Activated CD4-positive, alpha-beta T cell treated with anti-CD3 and anti-CD28 coated beads, Interleukin-2, amount 50 U/mL, for 16 hours (primary cell): Measurements from ENCODE around the gene GRHPR.
A peak's percentile ranks its signal among the peaks of the same experiment; 100 is the strongest.
"Not testable (repeated sequence)": the region's sequence is repeated elsewhere in the genome, so short reads cannot be mapped to it uniquely, and the experiment has no call there.

ENCODE experiments used
- DNase-seq: peaks from one replicate; pipeline ENCODE4 v3.0.0-alpha.2; 2020

Gene GRHPR

DNA sequence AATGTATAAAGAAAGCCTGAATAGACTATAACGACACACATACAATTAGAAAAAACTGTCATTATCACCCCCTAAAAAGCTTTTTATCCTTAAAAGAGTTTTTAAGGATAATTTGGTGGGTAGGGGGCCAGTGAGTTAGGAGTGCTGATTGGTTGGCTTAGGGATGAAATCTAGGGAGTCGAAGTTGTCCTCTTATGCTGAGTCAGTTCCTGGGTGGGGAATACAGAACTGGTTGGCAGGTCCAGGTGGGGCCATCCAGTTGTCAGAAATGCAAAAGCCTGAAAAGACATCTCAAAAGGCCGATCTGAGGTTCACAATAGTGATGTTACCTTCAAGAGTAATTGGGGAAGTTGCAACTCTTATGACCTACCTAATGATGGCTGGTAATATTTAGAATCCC, 29.1 kb downstream of the GRHPR start:
- no peak for DNase-seq

DNA sequence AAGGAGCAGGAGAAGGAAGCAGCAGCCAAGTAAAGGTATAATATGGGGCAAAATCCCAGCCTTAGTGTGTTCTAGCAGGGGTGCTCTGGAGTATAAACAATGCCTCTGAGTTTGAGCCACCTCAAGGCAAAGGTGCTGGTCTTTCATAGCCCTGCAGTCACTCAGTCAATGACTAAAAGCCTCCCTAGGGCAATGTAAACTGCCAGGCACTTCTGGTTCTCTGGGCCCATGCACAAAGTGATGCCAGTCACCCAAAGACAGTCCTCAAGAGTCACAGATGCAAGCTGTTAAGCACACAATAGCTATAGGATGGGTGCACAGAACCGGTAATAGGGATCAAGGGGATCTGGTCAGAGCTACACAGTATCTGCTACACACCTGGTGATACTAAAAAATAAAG, 30.1 kb downstream of the GRHPR start:
- DNase-seq: no peak

DNA sequence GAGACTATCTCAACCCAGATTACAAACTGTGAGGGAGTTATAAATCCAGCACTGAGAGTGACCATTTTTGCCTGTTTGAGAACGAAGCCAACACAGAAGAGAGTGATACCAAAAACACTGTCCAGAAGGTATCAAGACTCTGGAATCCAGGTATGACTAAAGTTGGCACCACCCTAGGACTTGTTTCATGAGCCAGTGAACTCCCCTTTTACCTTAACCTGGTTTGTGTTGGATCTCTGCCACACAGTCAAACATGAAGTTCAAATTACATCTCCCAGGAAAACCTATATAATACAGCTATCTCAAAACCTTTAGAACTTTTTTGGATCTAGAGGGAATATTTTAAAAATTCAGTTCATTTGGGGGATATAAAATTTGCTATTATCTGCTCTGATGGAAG, 31.3 kb downstream of the GRHPR start:
- no peak for DNase-seq

DNA sequence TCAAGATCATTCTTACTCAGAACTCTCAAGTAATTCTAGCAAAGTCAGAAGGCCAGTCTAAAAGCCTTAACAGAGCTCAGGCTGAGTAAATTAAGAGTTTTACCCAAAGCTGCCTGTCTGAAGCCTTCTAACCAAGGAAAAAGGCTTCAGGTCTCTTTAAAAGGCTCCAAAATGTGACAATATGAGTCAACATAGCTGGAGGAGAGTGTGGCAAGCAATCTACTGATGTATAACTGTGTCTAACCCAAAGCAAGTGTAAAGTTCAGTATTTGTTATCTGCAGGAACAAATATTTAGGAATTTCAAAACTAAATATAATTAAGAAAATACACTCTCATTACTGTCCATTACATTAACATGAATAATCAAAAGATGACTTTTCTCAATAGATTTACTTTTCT, 31.7 kb downstream of the GRHPR start:
- no peak for DNase-seq

DNA sequence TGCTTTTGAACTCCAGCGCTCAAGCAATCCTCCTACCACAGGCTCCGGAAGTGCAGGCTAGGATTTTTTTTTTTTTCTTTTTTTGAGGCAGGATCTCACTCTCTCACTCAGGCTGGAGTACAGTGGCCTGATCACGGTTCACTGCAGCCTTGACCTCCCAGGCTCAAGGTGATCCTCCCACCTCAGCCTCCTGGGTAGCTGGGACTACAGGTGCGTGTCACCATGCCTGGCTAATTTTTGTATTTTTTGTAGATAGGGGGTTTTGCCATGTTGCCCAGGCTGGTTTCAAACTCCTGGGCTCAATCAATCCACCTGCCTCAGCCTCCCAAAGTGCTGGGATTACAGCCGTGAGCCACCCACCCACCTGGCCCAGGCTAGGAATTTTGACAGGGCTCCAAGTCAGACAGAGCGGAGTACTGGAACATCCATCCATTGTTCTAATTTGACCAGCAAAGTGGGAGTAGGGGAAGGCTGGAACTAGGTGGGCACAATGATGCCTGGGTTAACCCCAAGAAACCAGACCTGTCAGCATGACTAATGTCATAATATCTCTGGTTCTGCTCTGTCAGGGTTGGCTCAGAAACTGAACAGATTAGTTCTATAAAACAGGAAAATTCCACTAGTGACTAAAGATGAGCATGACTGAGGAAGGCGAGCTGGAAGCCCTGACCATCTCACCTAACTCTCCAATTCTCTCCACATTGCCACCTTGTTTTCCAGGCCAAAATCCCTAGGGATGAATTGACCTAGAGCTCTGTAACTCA, 33.6 kb downstream of the GRHPR start:
- no peak for DNase-seq

DNA sequence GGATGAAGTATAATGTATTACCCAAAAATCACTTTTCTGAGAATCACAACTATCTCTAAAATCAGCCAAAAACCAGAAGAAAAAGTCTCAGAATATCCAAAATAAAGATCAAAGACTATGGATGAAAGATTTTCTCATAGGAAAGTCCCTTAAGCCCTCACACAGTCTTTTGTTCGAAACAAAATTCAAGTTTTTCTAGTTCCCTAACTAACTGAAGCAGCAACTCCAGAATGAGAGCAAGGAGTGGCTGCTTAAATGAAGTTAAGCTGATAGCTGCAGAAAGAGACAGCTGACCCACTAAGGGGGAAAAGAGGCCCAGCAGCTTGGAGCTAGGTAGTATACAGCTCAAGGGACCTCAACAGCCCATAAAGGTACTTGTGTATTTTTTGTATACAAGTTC, 34.3 kb downstream of the GRHPR start:
- DNase-seq: no peak

DNA sequence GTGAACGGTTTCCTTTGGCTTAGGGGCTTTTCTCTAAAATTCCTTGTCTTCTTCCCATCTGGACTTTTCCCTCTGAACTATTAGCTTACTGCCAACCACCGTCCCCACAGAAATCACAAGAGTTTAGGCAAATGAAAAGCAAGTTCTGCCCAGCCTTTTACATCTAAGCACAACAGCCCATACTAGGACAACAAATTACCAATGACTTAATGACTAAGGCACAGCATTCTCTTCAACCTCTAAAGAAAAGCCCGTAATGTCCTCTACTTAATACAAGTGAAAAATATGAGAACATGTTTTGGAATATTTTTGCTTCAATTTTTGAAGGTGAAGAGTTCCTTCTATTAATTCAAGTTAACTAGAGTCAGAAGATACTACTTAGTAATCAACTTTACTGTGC, 41.5 kb downstream of the GRHPR start:
- DNase-seq: no peak

DNA sequence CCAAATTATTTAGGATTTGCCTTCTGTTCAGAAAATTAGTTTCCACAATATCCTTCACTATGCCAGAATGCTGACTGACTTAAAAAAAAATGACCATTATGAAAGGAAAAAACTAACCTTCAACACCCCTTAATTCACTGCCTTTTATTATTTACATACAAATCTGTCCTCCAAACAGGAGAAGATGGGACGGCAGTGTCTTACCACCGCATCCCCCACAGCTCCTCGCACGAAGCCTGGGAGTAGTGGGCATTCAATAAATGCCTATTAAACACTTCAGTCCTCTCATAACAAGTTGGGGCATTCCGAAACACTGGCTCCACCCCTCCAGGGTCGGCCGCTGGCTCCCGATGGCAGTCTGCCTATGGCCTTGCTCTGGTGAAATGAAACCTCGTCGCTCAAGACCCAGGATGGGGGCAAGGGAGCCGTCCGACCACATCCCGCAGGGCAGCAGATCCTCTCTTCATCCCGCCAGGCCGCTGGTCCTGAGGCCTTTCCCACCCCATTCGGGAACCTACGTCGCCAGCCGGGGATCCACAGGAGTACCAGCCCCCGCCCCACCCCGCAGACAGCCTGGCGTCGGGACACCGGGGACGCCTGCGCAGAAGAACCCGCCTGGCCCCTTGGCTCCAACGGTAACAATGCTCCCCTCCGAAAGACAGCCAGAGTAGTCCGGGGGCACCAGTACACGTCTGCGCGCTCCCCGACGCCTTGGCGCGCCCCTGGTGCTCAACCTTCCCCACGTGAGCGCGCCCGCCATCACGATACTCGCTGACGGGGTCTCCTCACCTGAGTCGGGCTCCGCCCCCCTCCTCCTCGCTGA, 42.1 kb downstream of the GRHPR start:
- DNase-seq: peak; percentile 56

DNA sequence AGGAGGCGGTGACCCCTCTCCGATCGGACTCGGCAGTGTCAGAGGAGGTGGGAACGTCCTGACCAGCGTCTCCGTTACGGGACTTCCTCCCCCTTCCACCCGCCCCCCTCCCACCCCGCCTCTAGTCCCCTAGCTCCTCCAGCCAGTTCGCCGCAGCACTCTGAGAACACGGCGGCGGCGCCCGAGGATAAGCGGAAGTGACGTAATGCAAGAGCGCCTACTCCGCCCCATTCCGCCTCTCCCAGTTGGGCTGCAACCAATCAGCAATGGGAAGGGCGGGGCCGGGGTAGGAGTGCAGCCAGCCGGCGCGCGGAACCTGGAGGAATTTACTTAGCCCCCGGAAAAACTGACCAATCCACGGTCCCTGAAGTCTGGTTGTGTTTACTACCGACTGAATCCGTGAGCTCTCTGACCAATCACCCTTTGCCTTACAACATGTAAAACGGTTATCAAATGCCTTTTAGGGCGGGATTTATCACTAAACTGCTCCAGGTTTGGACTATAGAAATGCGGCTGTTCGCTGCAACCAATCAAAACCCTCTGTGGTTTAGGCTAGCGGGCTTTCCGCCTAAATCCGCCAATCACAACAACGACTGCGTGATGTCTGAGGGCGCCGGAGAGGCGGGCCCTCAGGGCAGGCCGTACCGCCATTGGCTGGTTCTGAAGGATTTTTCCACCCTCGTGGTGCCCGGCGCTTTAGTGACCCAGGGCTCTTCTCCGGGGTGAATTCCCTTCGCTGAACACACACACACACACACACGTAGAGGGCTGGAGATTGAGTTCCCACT, 42.9 kb downstream of the GRHPR start, which contains the start of gene ZBTB5:
ZBTB5 (minus strand) TSS at position 202 of the 788 bp plus-strand sequence. CDS start 22,899 bp downstream, outside the sequence.
- peak; percentile 99 for DNase-seq

DNA sequence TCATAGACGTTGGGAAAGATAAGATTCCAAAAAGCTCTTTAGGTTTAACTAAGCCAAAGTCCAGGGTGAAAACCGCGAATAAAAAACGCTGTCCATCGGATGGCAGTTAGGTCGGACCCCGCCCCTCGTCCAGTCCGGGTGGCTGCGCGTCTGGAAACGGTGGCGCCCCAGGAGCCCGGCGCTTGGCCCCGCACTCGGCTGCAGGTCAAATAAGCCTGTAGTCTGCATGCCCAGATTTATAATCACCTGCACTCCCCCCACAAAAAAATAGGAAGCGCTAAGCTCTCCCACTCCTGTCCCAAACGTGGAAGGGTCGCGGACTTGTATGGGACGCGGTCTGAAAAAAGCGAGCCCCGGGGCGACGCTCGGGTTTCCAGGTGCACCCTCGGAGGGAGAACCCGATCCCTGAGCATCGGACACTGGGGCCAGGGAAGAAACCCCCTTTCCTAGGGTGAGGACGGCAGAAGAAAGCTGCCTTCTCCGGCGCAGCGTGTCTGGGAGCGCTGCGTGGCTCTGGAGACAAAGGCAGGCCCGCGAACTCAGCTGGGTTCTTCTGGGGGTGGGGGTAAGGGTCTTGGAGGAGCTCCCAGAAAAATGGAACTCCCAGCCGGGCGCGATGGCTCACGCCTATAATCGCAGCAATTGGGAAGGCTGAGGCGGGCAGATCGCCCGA, 43.7 kb downstream of the GRHPR start:
- no peak for DNase-seq

DNA sequence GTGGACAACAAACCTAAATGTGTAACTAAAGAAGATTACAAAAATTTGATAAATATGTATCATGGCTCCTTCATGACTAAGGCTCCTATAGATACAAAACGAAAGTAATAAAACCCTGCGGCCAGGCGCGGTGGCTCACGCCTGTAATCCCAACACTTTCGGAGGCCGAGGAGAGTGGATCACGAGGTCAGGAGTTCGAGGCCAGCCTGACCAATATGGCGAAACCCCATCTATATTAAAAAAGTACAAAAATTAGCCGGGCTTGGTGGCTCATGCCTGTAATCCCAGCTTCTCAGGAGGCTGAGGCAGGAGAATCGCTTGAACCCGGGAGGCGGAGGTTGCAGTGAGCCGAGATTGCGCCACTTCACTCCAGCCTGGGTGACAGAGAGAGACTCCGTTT, 45.0 kb downstream of the GRHPR start:
- DNase-seq: not testable (repeated sequence)

DNA sequence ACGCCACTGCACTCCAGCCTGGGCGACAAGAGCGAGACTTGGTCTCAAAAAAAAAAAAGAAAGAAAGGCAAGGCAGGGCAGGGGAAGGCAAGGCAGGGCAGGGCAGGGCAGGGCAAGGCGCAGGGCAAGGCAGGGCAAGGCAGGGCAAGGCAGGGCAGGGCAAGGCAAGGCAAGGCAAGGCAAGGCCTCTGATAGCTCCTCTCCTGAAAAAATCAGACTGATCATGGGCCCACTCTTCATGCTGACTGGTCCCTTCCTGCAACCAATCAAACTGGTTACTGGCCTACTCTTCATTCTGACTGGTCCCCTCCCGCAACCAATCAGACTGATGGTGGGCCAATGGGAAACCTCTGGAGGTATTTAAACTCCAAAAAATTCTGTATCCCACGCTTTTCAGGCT, 46.1 kb downstream of the GRHPR start:
- DNase-seq: no peak

DNA sequence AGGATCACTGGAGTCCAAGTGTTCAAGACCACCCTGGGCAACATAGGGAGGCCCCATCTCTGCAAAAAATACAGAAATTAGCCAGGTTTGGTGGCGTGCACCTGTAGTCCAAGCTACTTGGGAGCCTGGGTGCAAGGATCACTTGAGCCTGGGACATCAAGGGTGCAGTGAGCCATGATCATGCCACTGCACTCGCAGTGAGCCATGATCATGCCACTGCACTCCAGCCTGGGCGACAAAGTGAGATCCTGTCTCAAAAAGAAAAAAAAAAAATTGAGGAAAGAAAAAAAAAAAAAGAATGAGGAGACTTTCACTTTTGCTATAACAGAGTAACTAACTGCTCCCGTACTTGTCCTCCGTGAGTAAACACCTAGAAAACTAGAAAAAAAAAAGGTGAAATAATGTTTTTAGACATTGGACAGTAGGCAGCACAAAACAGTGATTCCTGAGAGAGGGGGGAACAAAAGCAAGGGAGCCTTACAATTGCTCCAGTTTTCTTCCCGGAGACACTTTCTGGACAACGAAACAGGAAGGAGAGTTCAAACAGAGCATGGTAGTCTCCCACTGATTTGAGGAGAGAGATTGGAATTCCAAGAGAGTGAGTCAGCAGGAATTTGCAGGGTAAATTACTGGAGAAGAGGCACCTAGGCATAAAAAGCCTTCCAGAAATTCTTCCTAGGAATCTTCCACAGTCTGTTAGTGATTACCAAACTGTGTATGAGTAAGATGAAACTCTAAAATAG, 49.6 kb downstream of the GRHPR start:
- DNase-seq: no peak

DNA sequence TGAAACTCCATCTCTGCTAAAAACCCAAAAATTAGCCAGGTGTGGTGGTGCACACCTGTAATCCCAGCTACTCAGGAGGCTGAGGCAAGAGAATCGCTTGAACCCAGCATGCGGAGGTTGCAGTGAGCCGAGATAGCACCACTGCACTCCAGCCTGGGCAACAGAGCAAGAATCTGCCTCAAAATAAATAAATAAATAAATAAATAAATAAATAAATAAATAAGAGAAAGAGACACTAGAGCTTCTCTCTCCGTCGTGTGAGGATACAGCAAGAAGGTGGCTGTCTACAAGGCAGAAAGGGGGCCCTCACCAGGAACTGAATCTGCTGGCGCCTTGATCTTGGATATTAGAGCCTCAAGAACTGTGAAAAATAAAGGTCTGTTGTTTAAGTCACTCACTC, 51.5 kb downstream of the GRHPR start:
- not testable (repeated sequence) for DNase-seq

DNA sequence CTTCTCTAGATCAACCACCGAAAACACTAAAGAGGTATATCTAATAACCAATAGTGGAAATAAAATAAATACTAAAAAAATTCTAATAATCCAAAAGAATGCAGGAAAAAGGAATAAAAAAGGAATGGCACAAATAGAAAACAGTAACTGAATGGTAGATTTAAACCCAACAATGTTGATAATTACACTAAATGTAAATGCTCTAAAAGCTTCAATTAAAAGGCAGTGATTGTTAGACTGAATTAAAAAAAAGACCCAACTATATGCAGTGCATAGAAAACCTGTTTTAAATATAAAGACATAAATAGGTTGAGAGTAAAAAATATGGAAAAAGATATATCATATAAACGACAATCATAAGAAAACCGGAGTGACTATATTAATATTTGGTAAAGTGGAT, 51.9 kb downstream of the GRHPR start:
- no peak for DNase-seq

DNA sequence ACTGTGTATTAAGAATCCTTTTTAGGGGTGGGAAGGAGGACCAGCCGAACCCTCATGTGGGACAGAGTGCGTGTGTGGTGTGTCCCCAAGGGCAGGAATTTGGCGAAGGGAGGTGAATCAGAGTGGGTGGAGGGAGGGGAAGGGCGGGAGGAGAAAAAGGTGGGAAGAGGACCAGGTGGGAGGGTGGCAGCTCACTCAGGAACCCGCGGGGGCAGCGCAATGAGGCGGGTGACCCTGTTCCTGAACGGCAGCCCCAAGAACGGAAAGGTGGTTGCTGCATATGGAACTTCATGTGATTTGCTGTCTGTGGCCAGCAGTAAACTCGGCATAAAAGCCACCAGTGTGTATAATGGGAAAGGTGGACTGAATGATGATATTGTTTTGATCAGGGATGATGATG, 54.4 kb downstream of the GRHPR start:
- no peak for DNase-seq

DNA sequence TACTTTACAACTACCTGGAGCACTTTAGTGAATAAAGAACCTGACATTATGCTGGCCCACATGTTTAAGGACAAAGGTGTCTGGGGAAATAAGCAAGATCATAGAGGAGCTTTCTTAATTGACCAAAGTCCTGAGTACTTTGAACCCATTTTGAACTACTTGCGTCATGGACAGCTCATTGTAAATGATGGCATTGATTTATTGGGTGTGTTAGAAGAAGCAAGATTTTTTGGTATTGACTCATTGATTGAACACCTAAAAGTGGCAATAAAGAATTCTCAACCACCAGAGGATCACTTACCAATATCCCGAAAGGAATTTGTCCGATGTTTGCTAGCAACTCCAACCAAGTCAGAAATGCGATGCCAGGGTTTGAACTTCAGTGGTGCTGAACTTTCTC, 54.9 kb downstream of the GRHPR start:
- not testable (repeated sequence) for DNase-seq

DNA sequence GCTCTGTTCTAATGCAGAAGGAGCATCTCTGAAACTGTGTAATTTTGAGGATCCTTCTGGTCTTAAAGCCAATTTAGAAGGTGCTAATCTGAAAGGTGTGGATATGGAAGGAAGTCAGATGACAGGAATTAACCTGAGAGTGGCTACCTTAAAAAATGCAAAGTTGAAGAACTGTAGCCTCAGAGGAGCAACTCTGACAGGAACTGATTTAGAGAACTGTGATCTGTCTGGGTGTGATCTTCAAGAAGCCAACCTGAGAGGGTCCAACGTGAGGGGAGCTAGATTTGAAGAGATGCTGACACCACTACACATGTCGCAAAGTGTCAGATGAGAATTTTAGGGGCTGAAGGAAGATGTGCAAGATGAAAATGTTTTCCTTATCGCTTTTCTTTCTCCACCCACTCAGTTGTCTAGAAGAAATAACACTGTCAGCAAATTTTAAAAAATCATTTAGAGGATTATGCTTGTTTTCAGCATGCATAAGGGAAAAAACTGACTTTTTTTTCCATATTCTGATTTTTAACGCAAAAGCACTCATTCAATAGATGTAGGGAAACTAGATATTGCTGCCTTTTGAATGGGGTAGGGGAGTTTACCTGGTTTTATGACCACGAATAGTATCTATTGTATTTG, 55.6 kb downstream of the GRHPR start:
- DNase-seq: not testable (repeated sequence)

DNA sequence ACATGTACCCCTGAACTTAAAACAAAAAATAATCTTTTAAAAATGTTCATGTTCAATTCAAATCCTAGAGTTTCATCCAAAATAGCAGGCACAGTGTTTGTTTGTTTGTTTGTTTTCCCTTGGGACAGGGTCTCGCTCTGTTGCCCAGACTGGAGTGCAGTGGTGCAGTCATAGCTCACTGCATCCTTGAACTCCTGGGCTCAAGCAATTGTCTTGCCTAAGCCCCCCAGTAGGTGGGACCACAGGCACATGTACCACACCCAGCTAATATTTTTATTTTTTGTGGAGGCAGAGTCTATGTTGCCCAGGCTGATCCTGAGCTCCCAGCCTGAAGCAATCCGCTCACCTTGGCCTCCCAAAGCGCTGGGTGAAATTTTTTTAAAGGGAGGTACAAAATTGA, 58.3 kb downstream of the GRHPR start:
- DNase-seq: no peak

DNA sequence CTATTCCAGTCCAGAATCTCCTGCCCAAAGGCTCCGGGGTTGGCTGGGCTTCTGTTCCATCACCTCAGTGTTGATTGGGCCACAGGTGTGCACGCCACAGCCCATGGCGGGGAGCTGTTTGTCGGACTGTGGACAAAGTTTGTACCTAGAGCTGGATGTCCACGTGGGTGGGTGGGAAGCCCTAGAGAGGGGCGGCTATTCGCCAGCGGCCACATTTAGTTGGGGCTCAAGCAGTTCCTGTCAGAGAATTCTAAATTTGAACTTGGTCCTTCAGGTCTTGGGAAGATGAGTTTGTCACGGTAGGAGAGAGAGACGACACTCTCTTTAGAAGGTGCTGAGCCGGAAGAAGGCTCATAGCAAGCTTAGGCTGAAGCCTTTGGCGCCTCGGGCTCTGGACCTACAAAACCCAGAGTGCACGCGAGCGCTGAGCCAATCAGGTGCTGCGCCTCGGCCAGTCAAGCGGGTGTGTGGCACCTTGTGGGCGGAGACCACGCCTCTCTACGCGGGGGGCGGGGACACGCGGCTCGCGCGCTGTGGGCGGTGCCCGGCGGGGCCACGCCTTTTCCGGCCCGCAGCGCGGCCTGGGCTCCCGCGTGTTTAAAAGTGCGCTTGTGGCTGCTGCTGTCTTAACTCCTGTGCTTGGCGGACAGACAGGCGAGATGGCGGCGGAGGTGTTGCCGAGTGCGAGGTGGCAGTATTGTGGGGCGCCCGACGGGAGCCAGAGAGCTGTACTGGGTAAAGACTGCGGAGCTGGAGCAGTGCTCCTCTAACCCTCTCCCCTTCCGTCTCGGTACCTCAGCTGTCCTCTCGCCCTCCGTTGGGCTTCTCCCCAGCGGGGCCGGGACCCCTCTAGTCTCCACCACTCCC, 63.1 kb downstream of the GRHPR start, which contains the start of gene POLR1E:
POLR1E (plus strand) TSS at position 560 of the 867 bp plus-strand sequence; CDS start at position 660, 100 bp downstream.
- peak; percentile 98 for DNase-seq
